PC-9 (cell line): ENCODE results near the gene CST9.

Experiments
- CTCF ChIP-seq: fragments of 200-600 bp; sonication (generic); conservative IDR thresholded peaks from 2 replicates; pipeline ENCODE4 v1.6.1; 2017; ENCODE audit warnings: mixed run types, antibody characterized with exemption, mild to moderate bottlenecking, moderate library complexity
- EZH2 ChIP-seq: fragments of 200-600 bp; sonication (generic); IDR thresholded peaks from 2 replicates; pipeline ENCODE4 v1.8.0; 2017; ENCODE audit warnings: antibody characterized with exemption, low read depth

- TF ChIP-seq CTCF (no peak), EZH2 (no peak)
Measured at GRCh38 chr20:23653400-23653938, 47.8 kb upstream of the CST9 start.
